ENCODE results near the gene ZNF407.

- TF ChIP-seq CTCF (IDR thresholded peaks at IDR 0.05) (no peak), POLR2A (IDR thresholded peaks at IDR 0.05) (no peak)
These were observed 33.5 kb downstream of the ZNF407 start for GRCh38 chr18:74631212-74631611.

Data from heart left ventricle (tissue), 13 donors.